ENCODE results near the gene XXYLT1. TPM values are rescaled to one million over a fixed set of nuclear protein-coding genes. Genes with fewer than 3 reads are reported as not detected.
A peak's percentile ranks its signal among the peaks of the same experiment; 100 is the strongest.

XXYLT1 gene
- total RNA-seq, 1 experiment from 2014 or later, result 10.9 TPM

- no peak overlapping the region for H2AFZ ChIP-seq (ENCODE audit: low read depth, low read length, poor library complexity, severe bottlenecking)
- H3K79me2 ChIP-seq (ENCODE audit: insufficient read depth, low read length), result peaks cover 37% of the 10 kb centered on the region
- intact Hi-C loops (cut with micrococcal nuclease), result loop anchor here (10.0 kb wide), 1 partner anchor 931 kb away; no protein-coding TSS in a partner anchor
These were observed 5.5 kb downstream of the XXYLT1 start for GRCh38 chr3:195265363-195265976.

More at GRCh38 chr3:195265363-195265976, 5.5 kb downstream of the XXYLT1 start:
- no peaks in the 10 kb centered on the region for H4K20me1 ChIP-seq (ENCODE audit: insufficient read depth)
- CTCF ChIA-PET, result no interaction called here
- H3K4me3 ChIP-seq (replicated peaks in 1 of 2; ENCODE audit: low read depth in 1 of 2, low read length in 2 of 2), result no peak overlapping the region
- 0 out of 4 replicates have a peak, but pooled peaks cover 0 to 5% of the 10 kb centered on the region in 2 experiments for H3K36me3 ChIP-seq (ENCODE audit: control insufficient read depth in 1 of 2, insufficient read depth in 2 of 2, low read length in 2 of 2)
- no peak for ATAC-seq
- H3K27ac ChIP-seq (ENCODE audit: low read depth, low read length), result no peak overlapping the region
- BruUV-seq (replicated peaks), result no TSS peak
- no peak overlapping the region for H3K9ac ChIP-seq (ENCODE audit: low read length)
- no peaks in the 10 kb centered on the region for H3K9me3 ChIP-seq (ENCODE audit: control insufficient read depth in 1 of 2, insufficient read depth in 1 of 2, low read depth in 1 of 2, low read length in 2 of 2)
- H3K9me2 ChIP-seq (ENCODE audit: insufficient read depth), result no peaks in the 10 kb centered on the region
- POLR2A ChIA-PET, result no interaction called here
- no peak for TF ChIP-seq CEBPB (IDR thresholded peaks at IDR 0.05; ENCODE audit: low read depth)
- no peak for TF ChIP-seq POLR2AphosphoS5 (IDR thresholded peaks at IDR 0.05; ENCODE audit: low read depth, low read length)
- TF ChIP-seq CTCF (IDR thresholded peaks at IDR 0.05 in 2 of 3, conservative IDR thresholded peaks at IDR 0.05 in 1 of 3; ENCODE audit: borderline replicate concordance in 1 of 3, insufficient read depth in 1 of 3, low read depth in 2 of 3, low read length in 2 of 3), result 0 out of 6 replicates have a peak, but pooled peaks of 1 of the 3 experiments have one; percentile 12
- no peak for TF ChIP-seq SIN3A (IDR thresholded peaks at IDR 0.05; ENCODE audit: low read depth)
- RAD21 ChIA-PET (ENCODE audit: low non-redundant PET in 1 of 2, low total read pairs in 2 of 2, uncharacterized antibody in 2 of 2, unreplicated experiment in 2 of 2), result interaction anchor here in 1 of 2 experiments (0.6 kb wide), 1 partner anchor 21 kb away, joined by 3 read pairs; no protein-coding TSS in a partner anchor
- peaks cover 8 to 20% of the 10 kb centered on the region in 2 experiments for H3K4me1 ChIP-seq (ENCODE audit: control insufficient read depth in 1 of 2, insufficient read depth in 2 of 2, low read length in 2 of 2)
- H3K4me2 ChIP-seq (ENCODE audit: low read length), result no peak overlapping the region
- no peak for DNase-seq (ENCODE audit: low read depth, low spot score)
- H3K27me3 ChIP-seq (ENCODE audit: insufficient read depth, low read length), result no peaks in the 10 kb centered on the region

Measured in HCT116 (cell line).